Caco-2 (cell line): ENCODE measurements around the gene NELFB. TPM values are rescaled to one million over a fixed set of nuclear protein-coding genes. Genes with fewer than 3 reads are reported as not detected.

Experiments
- BruUV-seq: library from RNA; stranded (reverse); fragments of 400-500 nt; replicated peaks from 2 replicates; lab custom pipeline; 2021; lab: Mats Ljungman, UMichigan
- CTCF ChIA-PET: fragments of 300-600 bp; sonication (Branson Sonifier 250); formaldehyde crosslinking; loops from one replicate; lab custom pipeline; 2022; ENCODE audit warnings: antibody characterized with exemption; lab: Charles Lee
- POLR2A ChIA-PET: fragments of 300-600 bp; sonication (Branson Sonifier 250); formaldehyde crosslinking; loops from one replicate; lab custom pipeline; 2022; ENCODE audit warnings: antibody characterized with exemption; lab: Charles Lee
- DNase-seq, 2 experiments: peaks; one replicate each; pipeline versions ENCODE4 v3.0.0 to v3.0.0-alpha.2; 2020 to 2022
- H3K27me3 ChIP-seq: replicated peaks from 2 replicates; pipeline ENCODE4 v1.6.0; 2011; ENCODE audit warnings: low read length; ENCODE audit not compliant: control insufficient read depth, insufficient read depth
- H3K36me3 ChIP-seq: 2 replicates; pipeline ENCODE4 v1.5.1; 2011; ENCODE audit warnings: low read length; ENCODE audit not compliant: control insufficient read depth, insufficient read depth
- H3K4me1 ChIP-seq: fragments of 250-450 bp; sonication (Bioruptor Pico); 2 replicates; pipeline ENCODE4 v1.5.1; 2020; ENCODE audit warnings: mild to moderate bottlenecking
- H3K4me3 ChIP-seq: 2 replicates; pipeline ENCODE4 v1.5.1; 2011; ENCODE audit warnings: low read depth, mild to moderate bottlenecking, control low read depth, low read length
- H3K9me3 ChIP-seq: fragments of 250-450 bp; sonication (Bioruptor Pico); 2 replicates; pipeline ENCODE4 v1.5.1; 2020; ENCODE audit warnings: mild to moderate bottlenecking, moderate library complexity
- H3K27ac Mint-ChIP-seq: one replicate; pipeline ENCODE4 v1.8.0; 2022; ENCODE audit warnings: mixed read lengths; ENCODE audit not compliant: unreplicated experiment
- H3K27me3 Mint-ChIP-seq: one replicate; pipeline ENCODE4 v1.8.0; 2022; ENCODE audit warnings: mixed read lengths; ENCODE audit not compliant: insufficient read depth, unreplicated experiment
- H3K36me3 Mint-ChIP-seq: one replicate; pipeline ENCODE4 v1.8.0; 2022; ENCODE audit warnings: mild to moderate bottlenecking, mixed read lengths; ENCODE audit not compliant: insufficient read depth, unreplicated experiment
- H3K4me1 Mint-ChIP-seq: one replicate; pipeline ENCODE4 v1.8.0; 2022; ENCODE audit warnings: low read depth, mixed read lengths; ENCODE audit not compliant: unreplicated experiment
- H3K4me3 Mint-ChIP-seq: one replicate; pipeline ENCODE4 v1.8.0; 2022; ENCODE audit warnings: mild to moderate bottlenecking, moderate library complexity, mixed read lengths; ENCODE audit not compliant: unreplicated experiment
- H3K9me3 Mint-ChIP-seq: one replicate; pipeline ENCODE4 v1.8.0; 2022; ENCODE audit warnings: mixed read lengths; ENCODE audit not compliant: unreplicated experiment
- intact Hi-C: fragments of 100-400 bp; cut with micrococcal nuclease; formaldehyde crosslinking; loops from one replicate; pipeline ENCODE4 v1.10.0; 2022; ENCODE audit not compliant: unreplicated experiment
- total RNA-seq: library from RNA; stranded (reverse); gene quantifications from 2 replicates; pipeline ENCODE4 v1.2.3, GENCODE V29; 2022
- TF ChIP-seq, protein P1 (sequence below), 2 experiments: fragments of 200-600 bp in 1 of 2; IDR thresholded peaks; 1 replicate in 1 of 2; 2 replicates in 1 of 2; pipeline versions ENCODE4 v1.5.1 to v1.8.0; 2011 to 2022; ENCODE audit warnings: antibody characterized with exemption in 1 of 2, control low read depth in 1 of 2, inconsistent platforms in 1 of 2, low read depth in 1 of 2, low read length in 1 of 2, mild to moderate bottlenecking in 1 of 2, moderate library complexity in 1 of 2; ENCODE audit not compliant: insufficient read depth in 1 of 2, severe bottlenecking in 1 of 2, unreplicated experiment in 1 of 2

NELFB gene
- total RNA-seq, 1 experiment from 2014 or later = 79.1 TPM

DNA sequence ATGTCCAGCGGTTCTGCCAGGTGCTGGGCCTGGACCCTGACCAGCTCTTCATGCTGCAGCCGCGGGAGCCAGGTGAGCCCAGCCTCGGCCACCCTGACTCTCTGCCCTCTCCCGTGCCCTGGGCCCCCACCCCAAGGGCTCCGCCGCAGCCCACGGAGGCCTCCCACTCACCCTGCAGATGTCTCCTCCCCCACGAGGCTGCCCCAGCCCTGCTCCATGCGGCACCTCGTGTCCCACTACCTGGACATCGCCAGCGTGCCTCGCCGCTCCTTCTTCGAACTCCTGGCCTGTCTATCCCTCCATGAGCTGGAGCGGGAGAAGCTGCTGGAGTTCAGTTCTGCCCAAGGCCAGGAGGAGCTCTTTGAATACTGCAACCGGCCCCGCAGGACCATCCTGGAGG is 40.5 kb upstream of the NELFB start:
- no peaks in the 10 kb centered on the region for H3K27me3 Mint-ChIP-seq
- H3K4me3 Mint-ChIP-seq = no peak overlapping the region
- ChIA-PET POLR2A (no interaction called here), CTCF (interaction anchor here (1.4 kb wide), 1 partner anchor 13 kb away, joined by 8 read pairs; the partner anchor contains the start of gene RNF224)
- peaks cover 6% of the 10 kb centered on the region for H3K4me1 Mint-ChIP-seq
- intact Hi-C loops = no loop called here
- H3K9me3 Mint-ChIP-seq = no peaks in the 10 kb centered on the region
- no peaks in the 10 kb centered on the region for H3K9me3 ChIP-seq
- H3K36me3 Mint-ChIP-seq = peaks cover 27% of the 10 kb centered on the region
- peaks cover 25% of the 10 kb centered on the region for H3K4me1 ChIP-seq
- H3K27me3 ChIP-seq = no peaks in the 10 kb centered on the region
- TF ChIP-seq, protein P1, sequence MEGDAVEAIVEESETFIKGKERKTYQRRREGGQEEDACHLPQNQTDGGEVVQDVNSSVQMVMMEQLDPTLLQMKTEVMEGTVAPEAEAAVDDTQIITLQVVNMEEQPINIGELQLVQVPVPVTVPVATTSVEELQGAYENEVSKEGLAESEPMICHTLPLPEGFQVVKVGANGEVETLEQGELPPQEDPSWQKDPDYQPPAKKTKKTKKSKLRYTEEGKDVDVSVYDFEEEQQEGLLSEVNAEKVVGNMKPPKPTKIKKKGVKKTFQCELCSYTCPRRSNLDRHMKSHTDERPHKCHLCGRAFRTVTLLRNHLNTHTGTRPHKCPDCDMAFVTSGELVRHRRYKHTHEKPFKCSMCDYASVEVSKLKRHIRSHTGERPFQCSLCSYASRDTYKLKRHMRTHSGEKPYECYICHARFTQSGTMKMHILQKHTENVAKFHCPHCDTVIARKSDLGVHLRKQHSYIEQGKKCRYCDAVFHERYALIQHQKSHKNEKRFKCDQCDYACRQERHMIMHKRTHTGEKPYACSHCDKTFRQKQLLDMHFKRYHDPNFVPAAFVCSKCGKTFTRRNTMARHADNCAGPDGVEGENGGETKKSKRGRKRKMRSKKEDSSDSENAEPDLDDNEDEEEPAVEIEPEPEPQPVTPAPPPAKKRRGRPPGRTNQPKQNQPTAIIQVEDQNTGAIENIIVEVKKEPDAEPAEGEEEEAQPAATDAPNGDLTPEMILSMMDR (IDR thresholded peaks at IDR 0.05; ENCODE audit: insufficient read depth in 1 of 2, low read depth in 1 of 2, low read length in 1 of 2, severe bottlenecking in 1 of 2, unreplicated experiment in 1 of 2) = no peak
- BruUV-seq = no TSS peak
- H3K36me3 ChIP-seq = no peaks in the 10 kb centered on the region
- H3K27ac Mint-ChIP-seq = no peak overlapping the region
- H3K4me3 ChIP-seq = no peak overlapping the region
- no peak for DNase-seq

DNA sequence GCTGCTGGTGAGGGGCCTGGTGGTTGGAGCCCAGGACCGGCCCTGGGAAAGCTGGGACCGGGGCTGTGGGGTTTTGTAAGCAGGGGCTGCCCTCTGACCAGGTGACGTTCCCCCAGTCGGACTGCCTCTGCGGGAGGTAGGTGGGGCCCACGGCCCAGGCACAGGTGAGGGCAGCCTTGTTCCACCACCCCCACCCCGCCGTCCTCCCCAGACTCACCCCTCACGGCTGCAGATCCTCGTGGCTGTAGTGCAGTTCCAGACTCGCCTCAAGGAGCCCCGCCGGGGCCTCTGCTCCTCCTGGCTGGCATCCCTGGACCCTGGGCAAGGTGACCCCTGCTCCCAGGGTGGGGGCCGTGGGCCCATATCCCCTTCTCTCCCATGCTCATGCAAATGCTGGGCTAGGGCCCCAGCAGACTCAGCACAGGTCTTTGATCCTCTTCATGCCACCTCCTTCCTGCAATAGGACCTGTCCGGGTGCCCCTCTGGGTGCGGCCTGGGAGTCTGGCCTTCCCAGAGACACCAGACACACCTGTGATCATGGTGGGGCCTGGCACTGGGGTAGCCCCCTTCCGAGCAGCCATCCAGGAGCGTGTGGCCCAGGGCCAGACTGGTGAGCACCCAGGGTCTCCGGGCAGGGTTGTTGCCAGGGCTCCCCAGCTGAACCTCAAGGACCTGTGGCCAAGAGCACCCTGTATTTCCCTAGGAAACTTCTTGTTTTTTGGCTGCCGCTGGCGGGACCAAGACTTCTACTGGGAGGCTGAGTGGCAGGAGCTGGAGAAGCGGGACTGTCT is 39.7 kb upstream of the NELFB start:
- Histone ChIP-seq H3K9me3 (no peaks in the 10 kb centered on the region), H3K27me3 (no peaks in the 10 kb centered on the region), H3K36me3 (no peaks in the 10 kb centered on the region), H3K4me3 (no peak overlapping the region), H3K4me1 (peaks cover 25% of the 10 kb centered on the region)
- BruUV-seq = no TSS peak
- TF ChIP-seq, protein P1 (IDR thresholded peaks at IDR 0.05; ENCODE audit: insufficient read depth in 1 of 2, low read depth in 1 of 2, low read length in 1 of 2, severe bottlenecking in 1 of 2, unreplicated experiment in 1 of 2) = no peak
- H3K4me3 Mint-ChIP-seq = no peak overlapping the region
- ChIA-PET POLR2A (no interaction called here), CTCF (no interaction called here)
- DNase-seq = no peak
- no peaks in the 10 kb centered on the region for H3K9me3 Mint-ChIP-seq
- H3K27me3 Mint-ChIP-seq = no peaks in the 10 kb centered on the region
- H3K4me1 Mint-ChIP-seq = peaks cover 6% of the 10 kb centered on the region
- peaks cover 27% of the 10 kb centered on the region for H3K36me3 Mint-ChIP-seq
- H3K27ac Mint-ChIP-seq = no peak overlapping the region
- intact Hi-C loops = no loop called here

DNA sequence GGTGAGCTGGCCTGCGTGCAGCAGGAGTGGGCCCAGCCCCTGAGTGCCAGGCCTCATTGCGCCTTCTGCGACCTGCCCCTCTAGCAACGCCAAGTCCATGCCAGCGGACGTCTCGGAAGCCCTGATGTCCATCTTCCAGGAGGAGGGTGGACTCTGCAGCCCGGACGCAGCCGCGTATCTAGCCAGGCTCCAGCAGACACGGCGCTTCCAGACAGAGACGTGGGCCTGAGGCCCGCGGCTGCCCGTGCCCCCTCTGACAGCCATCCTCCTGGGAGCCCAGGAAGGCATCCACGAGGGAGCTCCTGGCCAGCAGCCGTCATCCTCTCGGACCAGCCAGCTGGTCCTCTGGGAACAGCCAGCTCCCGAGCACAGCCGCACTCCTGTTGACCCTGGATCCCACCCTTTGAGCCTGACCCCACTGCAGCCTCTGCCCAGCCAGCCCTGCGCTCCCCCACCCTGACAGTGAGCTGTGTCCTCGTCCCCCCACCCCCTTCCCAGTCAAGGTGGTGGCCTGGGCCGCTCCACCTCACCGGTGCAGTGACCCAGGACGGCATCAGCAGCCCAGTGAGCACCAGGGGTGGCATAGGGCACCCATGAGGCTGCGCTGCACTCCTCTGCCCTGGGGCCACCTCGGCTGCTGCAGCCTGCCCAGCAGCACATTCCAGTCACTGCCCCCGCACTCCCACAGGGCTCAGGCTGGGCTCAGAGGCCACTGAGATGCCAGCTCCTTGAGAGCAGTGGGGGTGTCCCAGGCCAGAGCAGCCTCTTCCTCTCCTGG is 38.8 kb upstream of the NELFB start:
- no peak for DNase-seq
- Mint-ChIP-seq H3K4me1 (peaks cover 6% of the 10 kb centered on the region), H3K4me3 (no peak overlapping the region), H3K27me3 (no peaks in the 10 kb centered on the region), H3K27ac (no peak overlapping the region), H3K36me3 (peaks cover 27% of the 10 kb centered on the region), H3K9me3 (no peaks in the 10 kb centered on the region)
- BruUV-seq = no TSS peak
- Histone ChIP-seq H3K4me1 (peaks cover 25% of the 10 kb centered on the region), H3K4me3 (no peak overlapping the region; the same call in 1 of the 2 replicates), H3K27me3 (no peaks in the 10 kb centered on the region), H3K36me3 (no peaks in the 10 kb centered on the region), H3K9me3 (no peaks in the 10 kb centered on the region)
- TF ChIP-seq, protein P1 (IDR thresholded peaks at IDR 0.05; ENCODE audit: insufficient read depth in 1 of 2, low read depth in 1 of 2, low read length in 1 of 2, severe bottlenecking in 1 of 2, unreplicated experiment in 1 of 2) = no peak
- ChIA-PET POLR2A (interaction anchor here (0.5 to 0.8 kb wide), 4 partner anchors 15 to 65 kb away, joined by 3 to 6 read pairs (median 3); partner anchors contain the start of gene TUBB4B), CTCF (interaction anchor here (1.0 kb wide), 1 partner anchor 20 kb away, joined by 5 read pairs; no protein-coding TSS in a partner anchor)
- intact Hi-C loops = no loop called here
